ENCODE results near the gene CCDC80.

DNA sequence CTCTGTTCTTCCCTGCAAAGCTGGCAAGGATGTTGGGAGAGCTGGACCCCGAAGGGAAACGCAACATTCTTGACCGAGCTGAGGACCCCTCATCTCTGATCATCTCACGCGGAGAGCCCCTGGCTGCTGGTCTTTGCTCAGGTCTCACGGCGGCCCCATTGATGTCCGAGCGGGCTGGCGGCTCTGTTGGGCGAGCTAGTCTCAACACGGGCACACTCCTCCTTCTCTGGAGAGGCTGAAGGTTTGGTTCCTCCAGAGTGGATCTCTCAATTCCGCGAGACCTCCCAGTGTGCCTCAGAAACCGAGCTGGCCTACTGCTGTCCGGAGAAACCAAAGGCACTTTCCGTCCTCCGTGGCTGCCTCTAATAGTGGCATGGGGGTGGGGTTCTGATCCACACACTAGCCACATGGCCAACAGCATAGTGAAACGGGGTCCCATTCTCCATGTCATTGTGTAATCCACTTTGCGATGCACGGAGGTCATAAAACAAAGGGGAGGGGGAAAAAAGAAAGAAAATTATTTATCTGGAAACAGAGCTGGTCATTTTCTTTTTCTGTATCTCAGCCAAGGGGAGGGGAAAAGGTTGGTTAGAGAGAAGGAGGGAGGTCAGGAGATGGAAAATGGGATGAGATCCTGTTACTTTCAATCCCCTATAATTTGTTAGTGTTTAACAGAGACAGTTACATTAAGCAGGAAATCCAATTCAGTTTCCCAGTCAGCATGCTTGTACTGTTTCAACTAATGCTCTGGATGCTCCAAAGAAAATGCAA, 1.3 kb downstream of the CCDC80 start:
- TF ChIP-seq CTCF (IDR thresholded peaks at IDR 0.05; ENCODE audit: poor library complexity), result no peak
- TF ChIP-seq EZH2phosphoT487 (IDR thresholded peaks at IDR 0.05; ENCODE audit: low read depth, severe bottlenecking, unreplicated experiment), result no peak
- TF ChIP-seq EZH2 (IDR thresholded peaks at IDR 0.05; ENCODE audit: borderline replicate concordance), result no peak

All from hepatocyte (in vitro differentiated cells).